GM12878 (cell line): ENCODE data around the gene B4GALT1.

Experiments
- ATF2 ChIP-seq: IDR thresholded peaks from 2 replicates; pipeline ENCODE4 v1.6.1; 2012; ENCODE audit warnings: low read length, inconsistent platforms
- CTCF ChIP-seq, 3 experiments: IDR thresholded peaks in 2 of 3; conservative IDR thresholded peaks in 1 of 3; 2 replicates each; pipeline ENCODE4 v1.5.1; 2011; ENCODE audit warnings: low read depth in 3 of 3, low read length in 3 of 3, mild to moderate bottlenecking in 3 of 3, control low read depth in 2 of 3, moderate library complexity in 2 of 3, inconsistent platforms in 1 of 3, mixed read lengths in 1 of 3; ENCODE audit not compliant: control insufficient read depth in 2 of 3, insufficient read depth in 1 of 3; ENCODE audit errors: extremely low read depth in 1 of 3
- E4F1 ChIP-seq: fragments of 450-650 bp; IDR thresholded peaks from 2 replicates; pipeline ENCODE4 v1.6.1; 2018; ENCODE audit warnings: borderline replicate concordance, mild to moderate bottlenecking; ENCODE audit not compliant: partially characterized antibody
- EP300 ChIP-seq, 2 experiments: fragments of 150-350 bp in 1 of 2; IDR thresholded peaks; 2 replicates each; pipeline ENCODE4 v1.6.1; 2011 to 2012; ENCODE audit warnings: low read depth in 2 of 2, low read length in 2 of 2, borderline replicate concordance in 1 of 2, improper control_type of control experiment in 1 of 2, inconsistent platforms in 1 of 2; ENCODE audit not compliant: control insufficient read depth in 1 of 2
- RUNX3 ChIP-seq: IDR thresholded peaks from 2 replicates; pipeline ENCODE4 v1.6.1; 2012; ENCODE audit warnings: low read length, inconsistent platforms
- USF2 ChIP-seq: IDR thresholded peaks from 2 replicates; pipeline ENCODE4 v1.6.1; 2011; ENCODE audit warnings: low read depth, low read length, improper control_type of control experiment, borderline replicate concordance

- no peak for TF ChIP-seq ATF2
- TF ChIP-seq USF2 = no peak
- no peak for TF ChIP-seq E4F1
- no peak for TF ChIP-seq EP300 (IDR thresholded peaks at IDR 0.05; ENCODE audit: borderline replicate concordance in 1 of 2, control insufficient read depth in 1 of 2, low read depth in 2 of 2, low read length in 2 of 2)
- no peak for TF ChIP-seq RUNX3
- no peak for TF ChIP-seq CTCF (IDR thresholded peaks at IDR 0.05 in 2 of 3, conservative IDR thresholded peaks at IDR 0.05 in 1 of 3; ENCODE audit: control insufficient read depth in 2 of 3, extremely low read depth in 1 of 3, insufficient read depth in 1 of 3, low read depth in 3 of 3, low read length in 3 of 3)
Measured at GRCh38 chr9:33105959-33106358, 61.2 kb downstream of the B4GALT1 start.
